ENCODE data around the gene CXorf38. TPM values are rescaled to one million over a fixed set of nuclear protein-coding genes. Genes with fewer than 3 reads are reported as not detected.

The CXorf38 gene
- 14.8 TPM for polyA plus RNA-seq (2012; ENCODE audit: missing spikeins)

GRCh38 chrX:40647307-40648197 lies at the start of gene CXorf38:
TSS of gene CXorf38 (minus strand) at chrX:40647561. CDS start at chrX:40647520, 41 bp downstream.
- FAIRE-seq, result peak; percentile 100
- peak; percentile 66 for DNase-seq (ENCODE audit: insufficient read length)
- TF ChIP-seq POLR2A (IDR thresholded peaks at IDR 0.05; ENCODE audit: low read depth, low read length) (peak; percentile 65), POLR2AphosphoS5 (IDR thresholded peaks at IDR 0.05; ENCODE audit: low read depth, low read length) (peak; percentile 79), TAF1 (IDR thresholded peaks at IDR 0.05; ENCODE audit: borderline replicate concordance, low read depth, low read length) (no peak)

GRCh38 chrX:40694802-40695201 lies 47.4 kb upstream of the CXorf38 start:
- FAIRE-seq (no peak), DNase-seq (ENCODE audit: insufficient read length) (no peak)
- TF ChIP-seq POLR2A (IDR thresholded peaks at IDR 0.05; ENCODE audit: low read depth, low read length) (no peak), TAF1 (IDR thresholded peaks at IDR 0.05; ENCODE audit: borderline replicate concordance, low read depth, low read length) (no peak), POLR2AphosphoS5 (IDR thresholded peaks at IDR 0.05; ENCODE audit: low read depth, low read length) (no peak)

- FAIRE-seq (no peak), DNase-seq (ENCODE audit: insufficient read length) (no peak)
- no peak for TF ChIP-seq TAF1 (IDR thresholded peaks at IDR 0.05; ENCODE audit: borderline replicate concordance, low read depth, low read length)
- TF ChIP-seq POLR2AphosphoS5 (IDR thresholded peaks at IDR 0.05; ENCODE audit: low read depth, low read length), result no peak
- no peak for TF ChIP-seq POLR2A (IDR thresholded peaks at IDR 0.05; ENCODE audit: low read depth, low read length)
Observed at GRCh38 chrX:40688929-40689328, 41.6 kb upstream of the CXorf38 start.

- no peak for TF ChIP-seq POLR2AphosphoS5 (IDR thresholded peaks at IDR 0.05; ENCODE audit: low read depth, low read length)
- TF ChIP-seq POLR2A (IDR thresholded peaks at IDR 0.05; ENCODE audit: low read depth, low read length), result no peak
- no peak for TF ChIP-seq TAF1 (IDR thresholded peaks at IDR 0.05; ENCODE audit: borderline replicate concordance, low read depth, low read length)
- DNase-seq (ENCODE audit: insufficient read length) (no peak), FAIRE-seq (no peak)
Observed at GRCh38 chrX:40687169-40687568, 39.8 kb upstream of the CXorf38 start.

- TF ChIP-seq POLR2A (IDR thresholded peaks at IDR 0.05; ENCODE audit: low read depth, low read length), result no peak
- no peak for TF ChIP-seq TAF1 (IDR thresholded peaks at IDR 0.05; ENCODE audit: borderline replicate concordance, low read depth, low read length)
- TF ChIP-seq POLR2AphosphoS5 (IDR thresholded peaks at IDR 0.05; ENCODE audit: low read depth, low read length), result no peak
- no peak for DNase-seq (ENCODE audit: insufficient read length)
- FAIRE-seq, result peak; percentile 77
Observed at GRCh38 chrX:40685362-40685918, 38.1 kb upstream of the CXorf38 start.

- no peak for TF ChIP-seq POLR2A (IDR thresholded peaks at IDR 0.05; ENCODE audit: low read depth, low read length)
- no peak for TF ChIP-seq POLR2AphosphoS5 (IDR thresholded peaks at IDR 0.05; ENCODE audit: low read depth, low read length)
- FAIRE-seq (no peak), DNase-seq (ENCODE audit: insufficient read length) (no peak)
Observed at GRCh38 chrX:40684092-40684491, 36.7 kb upstream of the CXorf38 start.

- DNase-seq (ENCODE audit: insufficient read length) (no peak), FAIRE-seq (no peak)
- no peak for TF ChIP-seq TAF1 (IDR thresholded peaks at IDR 0.05; ENCODE audit: borderline replicate concordance, low read depth, low read length)
- TF ChIP-seq POLR2AphosphoS5 (IDR thresholded peaks at IDR 0.05; ENCODE audit: low read depth, low read length), result no peak
- no peak for TF ChIP-seq POLR2A (IDR thresholded peaks at IDR 0.05; ENCODE audit: low read depth, low read length)
Observed at GRCh38 chrX:40683245-40683644, 35.9 kb upstream of the CXorf38 start.

GRCh38 chrX:40671126-40671525 lies 23.8 kb upstream of the CXorf38 start:
- no peak for DNase-seq (ENCODE audit: insufficient read length)
- TF ChIP-seq POLR2AphosphoS5 (IDR thresholded peaks at IDR 0.05; ENCODE audit: low read depth, low read length) (no peak), TAF1 (IDR thresholded peaks at IDR 0.05; ENCODE audit: borderline replicate concordance, low read depth, low read length) (no peak)
- FAIRE-seq, result no peak

- DNase-seq (ENCODE audit: insufficient read length), result no peak
- TF ChIP-seq POLR2A (IDR thresholded peaks at IDR 0.05; ENCODE audit: low read depth, low read length) (no peak), POLR2AphosphoS5 (IDR thresholded peaks at IDR 0.05; ENCODE audit: low read depth, low read length) (no peak), TAF1 (IDR thresholded peaks at IDR 0.05; ENCODE audit: borderline replicate concordance, low read depth, low read length) (no peak)
- no peak for FAIRE-seq
Observed at GRCh38 chrX:40663880-40664630, 16.7 kb upstream of the CXorf38 start.

GRCh38 chrX:40663078-40663740 lies 15.8 kb upstream of the CXorf38 start:
- TF ChIP-seq POLR2AphosphoS5 (IDR thresholded peaks at IDR 0.05; ENCODE audit: low read depth, low read length) (no peak), POLR2A (IDR thresholded peaks at IDR 0.05; ENCODE audit: low read depth, low read length) (no peak), TAF1 (IDR thresholded peaks at IDR 0.05; ENCODE audit: borderline replicate concordance, low read depth, low read length) (no peak)

GRCh38 chrX:40661489-40661888 lies 14.1 kb upstream of the CXorf38 start:
- TF ChIP-seq POLR2A (IDR thresholded peaks at IDR 0.05; ENCODE audit: low read depth, low read length) (no peak), POLR2AphosphoS5 (IDR thresholded peaks at IDR 0.05; ENCODE audit: low read depth, low read length) (no peak), TAF1 (IDR thresholded peaks at IDR 0.05; ENCODE audit: borderline replicate concordance, low read depth, low read length) (no peak)
- FAIRE-seq (no peak), DNase-seq (ENCODE audit: insufficient read length) (no peak)

More at GRCh38 chrX:40663078-40663740, 15.8 kb upstream of the CXorf38 start:
- DNase-seq (ENCODE audit: insufficient read length) (no peak), FAIRE-seq (peak; percentile 78)
